Spleen (tissue), 11 donors: ENCODE data around the gene ATP2B2. TPM values are rescaled to one million over a fixed set of nuclear protein-coding genes. Genes with fewer than 3 reads are reported as not detected.

Source experiments
- DNase-seq: peaks from one replicate; pipeline ENCODE4 v3.0.0-alpha.2; 2020
- H3K27ac ChIP-seq, 8 donors: fragments of 200-600 bp; sonication (generic) in 7 of 8; 1 replicate in 4 of 8; 2 replicates in 4 of 8; pipeline versions ENCODE4 v1.5.0 to v1.8.0; 2016 to 2021; ENCODE audit warnings: inconsistent platforms in 4 of 8, mild to moderate bottlenecking in 4 of 8, moderate library complexity in 1 of 8
- H3K27me3 ChIP-seq, 7 donors: fragments of 200-600 bp; sonication (generic) in 6 of 7; replicated peaks in 1 of 7; 1 replicate in 4 of 7; 2 replicates in 3 of 7; pipeline versions ENCODE4 v1.5.0 to v1.8.0; 2016 to 2021; ENCODE audit warnings: inconsistent platforms in 3 of 7, mild to moderate bottlenecking in 1 of 7
- H3K36me3 ChIP-seq, 6 donors: fragments of 200-600 bp; sonication (generic) in 5 of 6; 1 replicate in 4 of 6; 2 replicates in 2 of 6; pipeline versions ENCODE4 v1.5.0 to v1.8.0; 2016 to 2021; ENCODE audit warnings: inconsistent platforms in 2 of 6
- H3K4me1 ChIP-seq, 6 donors: fragments of 200-600 bp; sonication (generic) in 5 of 6; 1 replicate in 3 of 6; 2 replicates in 3 of 6; pipeline versions ENCODE4 v1.5.0 to v1.8.0; 2016 to 2021; ENCODE audit warnings: inconsistent platforms in 3 of 6
- H3K4me3 ChIP-seq, 8 donors: fragments of 200-600 bp; sonication (generic) in 7 of 8; 1 replicate in 4 of 8; 2 replicates in 4 of 8; pipeline versions ENCODE4 v1.5.0 to v1.8.0; 2016 to 2021; ENCODE audit warnings: inconsistent platforms in 4 of 8, mild to moderate bottlenecking in 4 of 8, moderate library complexity in 2 of 8
- H3K9me3 ChIP-seq, 8 donors: fragments of 200-600 bp; sonication (generic) in 7 of 8; 1 replicate in 4 of 8; 2 replicates in 4 of 8; pipeline versions ENCODE4 v1.5.0 to v1.8.0; 2016 to 2021; ENCODE audit warnings: inconsistent platforms in 4 of 8
- POLR2A ChIP-seq, 3 donors: fragments of 450-650 bp; IDR thresholded peaks; one replicate each; pipeline ENCODE4 v1.5.1; 2017; ENCODE audit warnings: antibody characterized with exemption in 3 of 3, mild to moderate bottlenecking in 1 of 3
- POLR2AphosphoS5 ChIP-seq, 3 donors: sonication (generic); formaldehyde crosslinking; IDR thresholded peaks; one replicate each; pipeline ENCODE4 v1.5.1; 2017; ENCODE audit warnings: antibody characterized with exemption in 3 of 3
- WGBS, 5 donors: extraction: QIAGEN DNeasy Blood & Tissue Kit in 3 of 5; methylation state at CpG; one replicate each; pipeline versions ENCODE4 v1.1.5 to v1.1.7; 2013 to 2018; 5-methylcytosine and 5-hydroxymethylcytosine counted together
- intact Hi-C: fragments of 100-400 bp; cut with DNase I; formaldehyde crosslinking; loops from one replicate; pipeline ENCODE4 v1.15.0; 2023; ENCODE audit warnings: low total_unique reads
- polyA plus RNA-seq, 3 donors: library from polyadenylated mRNA; stranded (reverse); fragments of 200-250 nt; gene quantifications; one replicate each; pipeline ENCODE4 v1.2.1, GENCODE V29; 2013
- total RNA-seq, 7 donors: library from RNA; depleted of rRNA in 3 of 7; stranded (reverse); fragments of >200 nt in 3 of 7; fragmentation: NEBNext Ultra II Directional in 4 of 7; extraction: Animal tissue kit (Norgen Biotek cat#: 25700) in 4 of 7; gene quantifications; one replicate each; pipeline versions ENCODE4 v1.1.0 to v1.2.1, GENCODE V29; 2016 to 2021
- TF ChIP-seq, protein P1 (sequence below), 11 experiments: fragments of 200-600 bp in 7 of 11; fragments of 450-650 bp in 4 of 11; sonication (generic) in 4 of 11; IDR thresholded peaks in 8 of 11; conservative IDR thresholded peaks in 3 of 11; 1 replicate in 7 of 11; 2 replicates in 4 of 11; pipeline versions ENCODE4 v1.4.0 to v1.8.0; 2016 to 2021; ENCODE audit warnings: antibody characterized with exemption in 11 of 11, inconsistent platforms in 4 of 11, mild to moderate bottlenecking in 1 of 11
- donor health status: healthy with polysubstance abuse.
- donor health status: DM: no; HTN: no; CAD: no; lungs with moderate emphysema.
- donor health status: DM: no; HTN: no; CAD: no.
- donor health status: Bipolar disorder and iron deficiency.
- donor health status: healthy.
- donor health status: DM: no; HTN: no; CAD: no.
- donor health status: DM: yes; HTN: yes; CAD: no.

Gene ATP2B2
- total and polyA plus RNA-seq, 10 donors: 0.02 to 1.5 (median 0.24) TPM; not detected in 2

DNA sequence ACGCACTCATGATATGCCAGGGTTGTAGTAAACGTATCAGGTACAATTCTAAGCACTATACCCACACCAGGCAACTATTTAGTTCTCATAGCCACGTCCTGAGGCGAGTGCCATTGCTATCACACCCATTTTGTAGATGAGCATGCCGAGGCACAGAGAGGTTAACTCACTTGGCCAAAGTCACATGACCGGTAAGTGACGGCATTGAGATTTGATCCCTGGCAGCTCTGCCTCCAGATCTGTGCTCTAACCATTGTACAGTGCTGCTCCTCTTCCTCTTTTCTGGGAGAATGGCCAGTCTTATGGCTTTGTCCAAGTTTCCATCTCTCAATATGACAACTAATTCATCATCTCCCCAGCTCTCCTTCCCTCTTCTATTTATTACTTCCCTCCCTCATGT lies 18.9 kb upstream of the ATP2B2 start:
- Histone ChIP-seq H3K27ac (no peak overlapping the region), H3K4me3 (no peak overlapping the region), H3K36me3 (no peaks in the 10 kb centered on the region), H3K4me1 (no peaks in the 10 kb centered on the region), H3K27me3 (peaks cover 0 to 43% (median 4%) of the 10 kb centered on the region in 7 donors), H3K9me3 (no peaks in the 10 kb centered on the region)
- no peak for DNase-seq
- WGBS, 5 donors: 74 to 85% (median 75%) methylated on average over 7 of the region's 7 CpGs
- intact Hi-C loops: no loop called here
- TF ChIP-seq, protein P1, sequence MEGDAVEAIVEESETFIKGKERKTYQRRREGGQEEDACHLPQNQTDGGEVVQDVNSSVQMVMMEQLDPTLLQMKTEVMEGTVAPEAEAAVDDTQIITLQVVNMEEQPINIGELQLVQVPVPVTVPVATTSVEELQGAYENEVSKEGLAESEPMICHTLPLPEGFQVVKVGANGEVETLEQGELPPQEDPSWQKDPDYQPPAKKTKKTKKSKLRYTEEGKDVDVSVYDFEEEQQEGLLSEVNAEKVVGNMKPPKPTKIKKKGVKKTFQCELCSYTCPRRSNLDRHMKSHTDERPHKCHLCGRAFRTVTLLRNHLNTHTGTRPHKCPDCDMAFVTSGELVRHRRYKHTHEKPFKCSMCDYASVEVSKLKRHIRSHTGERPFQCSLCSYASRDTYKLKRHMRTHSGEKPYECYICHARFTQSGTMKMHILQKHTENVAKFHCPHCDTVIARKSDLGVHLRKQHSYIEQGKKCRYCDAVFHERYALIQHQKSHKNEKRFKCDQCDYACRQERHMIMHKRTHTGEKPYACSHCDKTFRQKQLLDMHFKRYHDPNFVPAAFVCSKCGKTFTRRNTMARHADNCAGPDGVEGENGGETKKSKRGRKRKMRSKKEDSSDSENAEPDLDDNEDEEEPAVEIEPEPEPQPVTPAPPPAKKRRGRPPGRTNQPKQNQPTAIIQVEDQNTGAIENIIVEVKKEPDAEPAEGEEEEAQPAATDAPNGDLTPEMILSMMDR (IDR thresholded peaks at IDR 0.05 in 8 of 11, conservative IDR thresholded peaks at IDR 0.05 in 3 of 11): no peak
- TF ChIP-seq POLR2AphosphoS5 (IDR thresholded peaks at IDR 0.05): no peak
- TF ChIP-seq POLR2A (IDR thresholded peaks at IDR 0.05): no peak

DNA sequence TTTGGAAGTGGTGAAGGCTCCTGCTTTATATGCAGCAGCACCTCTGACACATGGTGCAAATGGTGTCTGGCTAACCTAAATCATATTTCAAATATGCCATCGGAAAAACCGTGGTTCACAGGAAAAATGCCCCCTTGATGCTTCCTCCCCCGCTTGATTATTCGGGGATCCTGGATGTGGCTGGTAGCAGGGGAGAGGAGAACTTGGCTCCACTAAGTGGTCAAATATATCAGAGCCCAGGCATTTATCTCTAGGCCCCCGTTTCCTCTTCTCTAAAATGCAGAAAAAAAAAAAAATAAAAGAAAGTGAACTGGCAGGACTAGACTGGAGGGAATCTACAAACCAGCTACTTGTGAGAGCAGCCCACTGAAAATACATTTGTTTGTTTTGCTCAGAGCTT lies 18.2 kb upstream of the ATP2B2 start:
- peaks cover 0 to 43% (median 4%) of the 10 kb centered on the region in 7 donors for H3K27me3 ChIP-seq
- TF ChIP-seq, protein P1 (IDR thresholded peaks at IDR 0.05 in 8 of 11, conservative IDR thresholded peaks at IDR 0.05 in 3 of 11): no peak
- TF ChIP-seq POLR2A (IDR thresholded peaks at IDR 0.05) (no peak), POLR2AphosphoS5 (IDR thresholded peaks at IDR 0.05) (no peak)
- intact Hi-C loops: no loop called here

DNA sequence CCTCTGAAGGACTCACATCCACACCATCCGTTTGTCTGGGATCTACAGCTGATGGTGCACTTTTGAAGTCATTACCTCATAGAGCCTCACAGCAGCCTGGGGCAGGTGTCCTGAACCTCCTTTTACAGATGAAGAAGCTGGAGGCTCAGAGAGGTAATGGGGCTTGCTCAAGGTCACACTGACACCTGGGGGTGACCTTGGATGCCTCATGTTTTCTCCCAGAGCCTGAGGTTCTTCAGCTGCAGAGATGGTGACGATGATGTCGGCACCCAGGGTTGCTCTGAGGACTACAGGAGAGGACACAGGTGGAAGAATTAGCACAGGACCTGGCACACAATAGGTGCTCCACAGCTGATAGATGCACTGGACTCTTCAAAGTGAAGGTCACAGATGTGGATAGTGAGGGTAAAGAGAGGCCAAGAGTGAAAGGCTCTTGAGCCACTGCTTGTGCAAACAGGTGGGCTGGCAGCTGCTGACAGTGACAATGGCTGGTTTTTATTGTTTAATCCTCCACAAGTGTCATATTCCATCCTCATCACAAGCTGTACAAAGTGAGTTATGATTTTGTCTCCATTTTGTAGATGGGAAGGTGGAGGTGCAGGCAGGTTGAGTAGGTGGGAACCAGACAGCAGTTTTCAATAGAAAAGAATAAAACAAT lies 17.4 kb upstream of the ATP2B2 start:
- Histone ChIP-seq H3K9me3 (no peaks in the 10 kb centered on the region), H3K27ac (no peak overlapping the region), H3K4me3 (no peak overlapping the region), H3K36me3 (no peaks in the 10 kb centered on the region), H3K4me1 (no peaks in the 10 kb centered on the region), H3K27me3 (peaks cover 0 to 43% (median 4%) of the 10 kb centered on the region in 7 donors)
- 76 to 87% (median 83%) methylated on average over 3 of the region's 3 CpGs for WGBS, 5 donors
- intact Hi-C loops: no loop called here
- TF ChIP-seq, protein P1 (IDR thresholded peaks at IDR 0.05 in 8 of 11, conservative IDR thresholded peaks at IDR 0.05 in 3 of 11): peak in 1 of 11 experiments; percentile 14
- TF ChIP-seq POLR2A (IDR thresholded peaks at IDR 0.05): no peak
- no peak for TF ChIP-seq POLR2AphosphoS5 (IDR thresholded peaks at IDR 0.05)
- DNase-seq: no peak

More for the DNA sequence above, 18.2 kb upstream of the ATP2B2 start:
- no peaks in the 10 kb centered on the region for H3K36me3 ChIP-seq
- no peak overlapping the region for H3K27ac ChIP-seq
- H3K9me3 ChIP-seq: no peaks in the 10 kb centered on the region
- no peaks in the 10 kb centered on the region for H3K4me1 ChIP-seq
- WGBS, 5 donors: 9 to 25% (median 17%) methylated on average over 5 of the region's 5 CpGs
- no peak overlapping the region for H3K4me3 ChIP-seq
- no peak for DNase-seq

DNA sequence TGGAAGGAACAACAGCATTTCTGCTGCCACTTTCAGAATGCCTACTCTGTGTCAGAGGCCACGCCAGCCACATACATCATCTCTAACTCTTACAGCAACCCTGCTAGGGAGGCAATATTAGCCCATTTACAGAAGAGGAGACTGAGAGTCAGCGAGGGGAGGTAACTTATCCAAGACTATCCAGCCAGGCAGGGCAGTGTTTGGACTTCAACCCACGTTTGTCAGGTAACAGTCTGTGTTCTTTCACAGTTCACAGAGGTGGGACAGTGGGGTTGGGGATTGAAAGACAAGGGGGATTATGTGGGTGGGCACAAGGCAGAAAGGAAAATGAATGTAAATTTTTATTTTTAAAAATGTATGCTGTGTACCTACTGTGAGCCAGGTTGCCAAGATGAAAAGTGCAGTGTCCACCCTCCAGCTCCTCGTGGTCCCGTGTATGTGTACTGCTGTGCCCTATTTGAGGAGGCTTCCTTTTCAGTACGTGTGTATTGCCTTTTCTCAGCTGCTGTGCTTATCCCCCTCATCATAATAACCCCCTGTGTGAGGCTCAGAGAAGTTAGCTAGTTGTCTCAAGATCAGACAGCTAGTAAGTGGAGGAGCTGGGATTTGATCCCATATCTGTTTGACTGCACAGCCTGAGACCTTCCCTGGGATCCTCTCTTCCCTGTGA lies 16.5 kb upstream of the ATP2B2 start:
- WGBS, 5 donors: 69 to 81% (median 72%) methylated on average over 6 of the region's 6 CpGs
- TF ChIP-seq, protein P1 (IDR thresholded peaks at IDR 0.05 in 8 of 11, conservative IDR thresholded peaks at IDR 0.05 in 3 of 11): no peak
- TF ChIP-seq POLR2A (IDR thresholded peaks at IDR 0.05): no peak
- TF ChIP-seq POLR2AphosphoS5 (IDR thresholded peaks at IDR 0.05): no peak
- H3K4me1 ChIP-seq: no peaks in the 10 kb centered on the region
- intact Hi-C loops: no loop called here
- no peak overlapping the region for H3K4me3 ChIP-seq
- H3K36me3 ChIP-seq: no peaks in the 10 kb centered on the region
- no peak for DNase-seq
- no peaks in the 10 kb centered on the region for H3K9me3 ChIP-seq
- no peak overlapping the region for H3K27ac ChIP-seq
- H3K27me3 ChIP-seq: peaks cover 0 to 40% (median 4%) of the 10 kb centered on the region in 7 donors
